ENCODE data around the gene CASD1.

GRCh38 chr7:94579470-94579869 lies 69.9 kb downstream of the CASD1 start:
- TF ChIP-seq, protein P1, sequence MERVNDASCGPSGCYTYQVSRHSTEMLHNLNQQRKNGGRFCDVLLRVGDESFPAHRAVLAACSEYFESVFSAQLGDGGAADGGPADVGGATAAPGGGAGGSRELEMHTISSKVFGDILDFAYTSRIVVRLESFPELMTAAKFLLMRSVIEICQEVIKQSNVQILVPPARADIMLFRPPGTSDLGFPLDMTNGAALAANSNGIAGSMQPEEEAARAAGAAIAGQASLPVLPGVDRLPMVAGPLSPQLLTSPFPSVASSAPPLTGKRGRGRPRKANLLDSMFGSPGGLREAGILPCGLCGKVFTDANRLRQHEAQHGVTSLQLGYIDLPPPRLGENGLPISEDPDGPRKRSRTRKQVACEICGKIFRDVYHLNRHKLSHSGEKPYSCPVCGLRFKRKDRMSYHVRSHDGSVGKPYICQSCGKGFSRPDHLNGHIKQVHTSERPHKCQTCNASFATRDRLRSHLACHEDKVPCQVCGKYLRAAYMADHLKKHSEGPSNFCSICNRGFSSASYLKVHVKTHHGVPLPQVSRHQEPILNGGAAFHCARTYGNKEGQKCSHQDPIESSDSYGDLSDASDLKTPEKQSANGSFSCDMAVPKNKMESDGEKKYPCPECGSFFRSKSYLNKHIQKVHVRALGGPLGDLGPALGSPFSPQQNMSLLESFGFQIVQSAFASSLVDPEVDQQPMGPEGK (CRISPR knock-in tag; IDR thresholded peaks at IDR 0.05; ENCODE audit: borderline replicate concordance), result no peak
- TF ChIP-seq BACH2 (CRISPR knock-in tag; IDR thresholded peaks at IDR 0.05; ENCODE audit: borderline replicate concordance) (no peak), RARB (CRISPR knock-in tag; IDR thresholded peaks at IDR 0.05) (no peak), ZNF70 (CRISPR knock-in tag; IDR thresholded peaks at IDR 0.05) (no peak), CSDC2 (CRISPR knock-in tag; IDR thresholded peaks at IDR 0.05) (no peak), GLIS3 (CRISPR knock-in tag; IDR thresholded peaks at IDR 0.05) (no peak)
- TF ChIP-seq, protein P2, sequence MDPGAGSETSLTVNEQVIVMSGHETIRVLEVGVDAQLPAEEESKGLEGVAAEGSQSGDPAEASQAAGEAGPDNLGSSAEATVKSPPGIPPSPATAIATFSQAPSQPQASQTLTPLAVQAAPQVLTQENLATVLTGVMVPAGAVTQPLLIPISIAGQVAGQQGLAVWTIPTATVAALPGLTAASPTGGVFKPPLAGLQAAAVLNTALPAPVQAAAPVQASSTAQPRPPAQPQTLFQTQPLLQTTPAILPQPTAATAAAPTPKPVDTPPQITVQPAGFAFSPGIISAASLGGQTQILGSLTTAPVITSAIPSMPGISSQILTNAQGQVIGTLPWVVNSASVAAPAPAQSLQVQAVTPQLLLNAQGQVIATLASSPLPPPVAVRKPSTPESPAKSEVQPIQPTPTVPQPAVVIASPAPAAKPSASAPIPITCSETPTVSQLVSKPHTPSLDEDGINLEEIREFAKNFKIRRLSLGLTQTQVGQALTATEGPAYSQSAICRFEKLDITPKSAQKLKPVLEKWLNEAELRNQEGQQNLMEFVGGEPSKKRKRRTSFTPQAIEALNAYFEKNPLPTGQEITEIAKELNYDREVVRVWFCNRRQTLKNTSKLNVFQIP (CRISPR knock-in tag; IDR thresholded peaks at IDR 0.05; ENCODE audit: borderline replicate concordance, low read depth), result no peak
